Memory B cell (primary cell): ENCODE results near the gene CCDC88B.

Experiments used
- ATAC-seq: fragments of 150-1000 bp; cut with Tn5 transposase; 2 replicates; pipeline ENCODE4 v1.10.0; 2021; ENCODE audit warnings: low read depth, mild to moderate bottlenecking, moderate library complexity
- DNase-seq, 2 donors: peaks; one replicate each; pipeline ENCODE4 v3.0.0; 2022; ENCODE audit warnings: low spot score in 2 of 2
- H3K27ac Mint-ChIP-seq: one replicate; pipeline ENCODE4 v1.8.0; 2022; ENCODE audit warnings: mild to moderate bottlenecking, moderate library complexity, mixed read lengths
- H3K27me3 Mint-ChIP-seq: one replicate; pipeline ENCODE4 v1.8.0; 2022; ENCODE audit warnings: mixed read lengths
- H3K36me3 Mint-ChIP-seq: one replicate; pipeline ENCODE4 v1.8.0; 2022; ENCODE audit warnings: mild to moderate bottlenecking, mixed read lengths
- H3K4me1 Mint-ChIP-seq: one replicate; pipeline ENCODE4 v1.8.0; 2022; ENCODE audit warnings: mixed read lengths
- H3K4me3 Mint-ChIP-seq: one replicate; pipeline ENCODE4 v1.8.0; 2022; ENCODE audit warnings: mild to moderate bottlenecking, moderate library complexity, mixed read lengths
- H3K9me3 Mint-ChIP-seq: one replicate; pipeline ENCODE4 v1.8.0; 2022; ENCODE audit warnings: mixed read lengths

CCDC88B gene

DNA sequence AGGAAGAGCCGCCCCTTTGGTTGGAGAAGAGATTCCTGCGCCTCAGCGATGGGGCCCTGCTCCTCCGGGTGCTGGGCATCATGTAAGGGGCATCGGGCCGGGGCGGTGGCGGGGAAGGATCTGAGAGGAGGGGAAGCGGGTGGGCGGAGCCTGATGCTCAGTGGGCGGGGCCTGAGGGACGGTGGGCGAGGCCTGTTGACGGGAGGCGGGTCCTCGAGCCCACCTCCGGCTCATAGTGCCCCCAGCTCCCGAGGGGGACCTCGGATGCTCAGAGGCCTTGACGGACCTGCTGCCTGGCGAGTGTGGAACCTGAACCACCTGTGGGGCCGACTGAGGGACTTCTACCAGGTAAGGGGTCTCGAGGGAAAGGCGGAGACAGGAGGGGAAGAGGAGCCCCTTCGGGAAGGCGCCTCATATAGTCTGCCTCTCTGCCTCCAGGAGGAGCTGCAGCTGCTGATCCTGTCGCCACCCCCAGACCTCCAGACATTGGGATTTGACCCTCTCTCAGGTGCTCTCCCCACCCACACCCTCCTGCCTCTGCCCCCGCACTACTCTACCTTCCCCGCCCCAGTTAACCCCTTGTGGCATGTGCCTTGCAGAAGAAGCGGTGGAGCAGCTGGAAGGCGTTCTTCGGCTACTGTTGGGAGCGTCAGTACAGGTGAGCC is 799 bp downstream of the CCDC88B start:
- peak; percentile 45 for ATAC-seq

GRCh38 chr11:64341429-64341828 is 1.4 kb downstream of the CCDC88B start:
- peaks cover 38% of the 10 kb centered on the region for H3K4me1 Mint-ChIP-seq
- no peaks in the 10 kb centered on the region for H3K9me3 Mint-ChIP-seq
- H3K36me3 Mint-ChIP-seq: peaks cover 10% of the 10 kb centered on the region
- no peaks in the 10 kb centered on the region for H3K27me3 Mint-ChIP-seq
- DNase-seq: no peak
- peak overlapping the region; percentile 91 for H3K4me3 Mint-ChIP-seq
- peak overlapping the region; percentile 99 for H3K27ac Mint-ChIP-seq
- no peak for ATAC-seq

More for the DNA sequence above, 799 bp downstream of the CCDC88B start:
- H3K27me3 Mint-ChIP-seq: no peaks in the 10 kb centered on the region
- peaks cover 10% of the 10 kb centered on the region for H3K36me3 Mint-ChIP-seq
- peak overlapping the region; percentile 99 for H3K27ac Mint-ChIP-seq
- peaks cover 37% of the 10 kb centered on the region for H3K4me1 Mint-ChIP-seq
- no peaks in the 10 kb centered on the region for H3K9me3 Mint-ChIP-seq
- DNase-seq: peak; percentile 79 to 93
- peak overlapping the region; percentile 91 for H3K4me3 Mint-ChIP-seq

DNA sequence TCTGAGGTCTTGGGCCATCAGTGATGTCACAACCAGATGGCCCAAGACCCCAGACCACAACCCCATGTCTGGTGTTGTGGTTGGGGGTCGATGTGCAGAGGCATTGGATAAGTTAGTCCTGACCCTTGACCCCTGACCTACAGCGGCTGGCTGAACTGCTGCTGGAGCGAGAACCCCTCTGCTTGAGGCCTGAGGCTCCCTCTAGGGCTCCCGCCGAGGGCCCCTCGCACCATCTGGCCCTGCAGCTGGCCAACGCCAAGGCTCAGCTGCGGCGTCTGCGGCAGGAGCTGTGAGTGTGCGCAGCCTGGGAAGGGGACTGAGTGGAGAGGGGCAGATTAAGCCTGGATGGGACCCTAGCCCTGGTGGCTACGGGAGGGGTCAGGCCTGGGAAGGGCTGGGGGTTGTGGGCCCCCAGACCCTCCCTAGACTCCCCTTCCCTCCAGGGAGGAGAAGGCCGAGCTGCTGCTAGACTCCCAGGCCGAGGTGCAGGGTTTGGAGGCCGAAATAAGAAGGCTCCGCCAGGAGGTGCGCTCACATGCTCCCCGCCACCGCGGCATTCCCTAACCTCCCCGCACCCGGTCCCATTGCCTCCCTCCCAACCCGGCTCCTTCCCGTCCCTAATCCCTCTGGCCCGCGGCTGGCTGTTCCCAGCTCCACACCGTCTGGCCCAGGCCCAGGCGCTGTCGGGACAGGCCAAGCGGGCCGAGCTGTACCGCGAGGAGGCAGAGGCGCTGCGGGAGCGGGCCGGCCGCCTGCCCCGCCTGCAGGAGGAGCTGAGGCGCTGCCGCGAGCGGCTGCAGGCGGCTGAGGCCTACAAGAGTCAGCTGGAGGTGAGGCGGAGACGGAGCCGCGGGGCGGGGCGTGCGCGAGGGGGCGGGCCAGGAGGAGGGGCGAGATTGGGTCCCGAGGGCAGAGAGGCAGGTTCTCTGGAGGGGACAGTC is 2.1 kb downstream of the CCDC88B start:
- peak; percentile 57 for ATAC-seq
- peak; percentile 91 to 93 for DNase-seq
- H3K36me3 Mint-ChIP-seq: peaks cover 10% of the 10 kb centered on the region
- H3K27ac Mint-ChIP-seq: peak overlapping the region; percentile 99
- peak overlapping the region; percentile 61 for H3K4me3 Mint-ChIP-seq
- H3K4me1 Mint-ChIP-seq: peaks cover 36% of the 10 kb centered on the region
- no peaks in the 10 kb centered on the region for H3K9me3 Mint-ChIP-seq
- no peaks in the 10 kb centered on the region for H3K27me3 Mint-ChIP-seq

GRCh38 chr11:64342869-64343745 is 3.1 kb downstream of the CCDC88B start:
- peaks cover 10% of the 10 kb centered on the region for H3K36me3 Mint-ChIP-seq
- no peak overlapping the region for H3K27ac Mint-ChIP-seq
- H3K4me3 Mint-ChIP-seq: no peak overlapping the region
- DNase-seq (no peak), ATAC-seq (no peak)
- peaks cover 36% of the 10 kb centered on the region for H3K4me1 Mint-ChIP-seq
- H3K27me3 Mint-ChIP-seq: no peaks in the 10 kb centered on the region
- H3K9me3 Mint-ChIP-seq: no peaks in the 10 kb centered on the region

GRCh38 chr11:64343767-64344559 is 4.0 kb downstream of the CCDC88B start:
- Mint-ChIP-seq H3K4me1 (peaks cover 36% of the 10 kb centered on the region), H3K27me3 (no peaks in the 10 kb centered on the region), H3K27ac (no peak overlapping the region), H3K4me3 (no peak overlapping the region), H3K36me3 (peaks cover 10% of the 10 kb centered on the region), H3K9me3 (no peaks in the 10 kb centered on the region)
- DNase-seq: no peak
- ATAC-seq: no peak

- H3K9me3 Mint-ChIP-seq: no peaks in the 10 kb centered on the region
- H3K4me1 Mint-ChIP-seq: peaks cover 28% of the 10 kb centered on the region
- no peak for ATAC-seq
- H3K4me3 Mint-ChIP-seq: no peak overlapping the region
- H3K36me3 Mint-ChIP-seq: peaks cover 12% of the 10 kb centered on the region
- H3K27me3 Mint-ChIP-seq: no peaks in the 10 kb centered on the region
- DNase-seq: no peak
- H3K27ac Mint-ChIP-seq: no peak overlapping the region
These were observed 4.8 kb downstream of the CCDC88B start for GRCh38 chr11:64344787-64345186.

GRCh38 chr11:64347193-64347867 is 7.3 kb downstream of the CCDC88B start:
- peaks cover 18% of the 10 kb centered on the region for H3K4me1 Mint-ChIP-seq
- no peak for ATAC-seq
- H3K27me3 Mint-ChIP-seq: no peaks in the 10 kb centered on the region
- no peak for DNase-seq
- peaks cover 11% of the 10 kb centered on the region for H3K36me3 Mint-ChIP-seq
- H3K27ac Mint-ChIP-seq: no peak overlapping the region
- no peak overlapping the region for H3K4me3 Mint-ChIP-seq
- no peaks in the 10 kb centered on the region for H3K9me3 Mint-ChIP-seq

GRCh38 chr11:64348383-64349024 is 8.5 kb downstream of the CCDC88B start:
- H3K36me3 Mint-ChIP-seq: peaks cover 6% of the 10 kb centered on the region
- H3K27ac Mint-ChIP-seq: no peak overlapping the region
- H3K9me3 Mint-ChIP-seq: no peaks in the 10 kb centered on the region
- DNase-seq: no peak
- peaks cover 12% of the 10 kb centered on the region for H3K4me1 Mint-ChIP-seq
- ATAC-seq: no peak
- H3K4me3 Mint-ChIP-seq: no peak overlapping the region
- H3K27me3 Mint-ChIP-seq: no peaks in the 10 kb centered on the region

- Mint-ChIP-seq H3K4me3 (no peak overlapping the region), H3K4me1 (peaks cover 12% of the 10 kb centered on the region), H3K36me3 (peaks cover 6% of the 10 kb centered on the region), H3K9me3 (no peaks in the 10 kb centered on the region), H3K27me3 (no peaks in the 10 kb centered on the region), H3K27ac (no peak overlapping the region)
- no peak for ATAC-seq
- DNase-seq: no peak
These were observed 9.0 kb downstream of the CCDC88B start for GRCh38 chr11:64349025-64349387.

DNA sequence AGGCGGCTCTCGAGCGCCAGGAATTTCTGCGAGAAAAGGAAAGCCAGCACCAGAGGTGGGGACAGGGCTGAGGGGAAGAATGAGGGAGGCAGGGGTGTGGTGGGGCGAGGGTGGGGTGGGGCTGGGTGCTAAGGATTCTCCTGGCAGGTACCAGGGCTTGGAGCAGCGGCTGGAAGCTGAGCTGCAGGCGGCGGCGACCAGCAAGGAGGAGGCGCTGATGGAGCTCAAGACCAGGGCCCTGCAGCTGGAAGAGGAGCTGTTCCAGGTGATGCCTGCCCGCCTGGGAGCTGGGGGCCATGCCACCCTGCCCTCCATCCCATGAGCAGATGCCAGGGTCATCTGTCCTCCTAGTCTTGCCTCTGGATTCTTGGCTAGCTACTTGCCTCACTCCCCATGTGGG is 9.4 kb downstream of the CCDC88B start:
- Mint-ChIP-seq H3K9me3 (no peaks in the 10 kb centered on the region), H3K27ac (no peak overlapping the region), H3K4me1 (peaks cover 12% of the 10 kb centered on the region), H3K36me3 (peaks cover 6% of the 10 kb centered on the region), H3K4me3 (no peak overlapping the region), H3K27me3 (no peaks in the 10 kb centered on the region)
- ATAC-seq: no peak
- DNase-seq: no peak

- no peak overlapping the region for H3K27ac Mint-ChIP-seq
- no peak for ATAC-seq
These were observed 11.2 kb downstream of the CCDC88B start for GRCh38 chr11:64351136-64351631.

More at GRCh38 chr11:64351136-64351631, 11.2 kb downstream of the CCDC88B start:
- Mint-ChIP-seq H3K9me3 (no peaks in the 10 kb centered on the region), H3K4me1 (peaks cover 15% of the 10 kb centered on the region), H3K36me3 (peaks cover 4% of the 10 kb centered on the region), H3K27me3 (no peaks in the 10 kb centered on the region), H3K4me3 (no peak overlapping the region)
- no peak for DNase-seq
